CD4-positive, alpha-beta T cell treated with Interleukin-17A for 1 hour (primary cell): ENCODE results near the gene EEIG2.
"Not testable (repeated sequence)": the region's sequence is repeated elsewhere in the genome, so short reads cannot be mapped to it uniquely, and the experiment has no call there.

Source experiments
- DNase-seq: peaks from one replicate; pipeline ENCODE4 v3.0.0-alpha.2; 2020

EEIG2 gene

GRCh38 chr1:108559215-108560186 lies at the start of gene EEIG2:
EEIG2 (plus strand) TSS chr1:108560100; CDS start chr1:108560429, 329 bp downstream.
- peak; percentile 93 for DNase-seq

GRCh38 chr1:108511764-108512163 lies 48.1 kb upstream of the EEIG2 start:
- no peak for DNase-seq

- peak; percentile 65 for DNase-seq
These were observed 47.5 kb upstream of the EEIG2 start for GRCh38 chr1:108512239-108513043.

GRCh38 chr1:108513044-108513415 lies 46.9 kb upstream of the EEIG2 start:
- DNase-seq, result no peak

- DNase-seq, result not testable (repeated sequence)
These were observed 46.0 kb upstream of the EEIG2 start for GRCh38 chr1:108513914-108514313.

- not testable (repeated sequence) for DNase-seq
These were observed 42.5 kb upstream of the EEIG2 start for GRCh38 chr1:108517301-108517897.

GRCh38 chr1:108521990-108522393 lies 37.9 kb upstream of the EEIG2 start:
- no peak for DNase-seq

GRCh38 chr1:108523829-108524228 lies 36.1 kb upstream of the EEIG2 start:
- DNase-seq, result no peak

GRCh38 chr1:108524676-108525075 lies 35.2 kb upstream of the EEIG2 start:
- DNase-seq, result no peak

GRCh38 chr1:108527135-108527534 lies 32.8 kb upstream of the EEIG2 start:
- DNase-seq, result no peak

GRCh38 chr1:108527837-108528236 lies 32.1 kb upstream of the EEIG2 start:
- no peak for DNase-seq

- DNase-seq, result no peak
These were observed 28.5 kb upstream of the EEIG2 start for GRCh38 chr1:108531444-108531843.

GRCh38 chr1:108532730-108533129 lies 27.2 kb upstream of the EEIG2 start:
- no peak for DNase-seq

- no peak for DNase-seq
These were observed 26.4 kb upstream of the EEIG2 start for GRCh38 chr1:108533351-108534083.

GRCh38 chr1:108534759-108535158 lies 25.1 kb upstream of the EEIG2 start:
- DNase-seq, result no peak

GRCh38 chr1:108535315-108535897 lies 24.5 kb upstream of the EEIG2 start:
- not testable (repeated sequence) for DNase-seq

GRCh38 chr1:108536021-108536420 lies 23.9 kb upstream of the EEIG2 start:
- not testable (repeated sequence) for DNase-seq

GRCh38 chr1:108536791-108537190 lies 23.1 kb upstream of the EEIG2 start:
- not testable (repeated sequence) for DNase-seq

- no peak for DNase-seq
These were observed 21.9 kb upstream of the EEIG2 start for GRCh38 chr1:108537976-108538375.

- DNase-seq, result no peak
These were observed 18.9 kb upstream of the EEIG2 start for GRCh38 chr1:108540977-108541376.

GRCh38 chr1:108541861-108542260 lies 18.0 kb upstream of the EEIG2 start:
- DNase-seq, result no peak

- DNase-seq, result not testable (repeated sequence)
These were observed 12.4 kb upstream of the EEIG2 start for GRCh38 chr1:108547493-108547892.
